K562 (cell line): Measurements from ENCODE around the gene TTLL10. TPM values are rescaled to one million over a fixed set of nuclear protein-coding genes. Genes with fewer than 3 reads are reported as not detected.

Experiments
- ARID4B ChIP-seq: sonication (generic); formaldehyde crosslinking; IDR thresholded peaks from 2 replicates; pipeline ENCODE4 v1.8.0; 2022; ENCODE audit warnings: mild to moderate bottlenecking, missing genetic modification reagents
- CHCHD3 ChIP-seq: fragments of 250-450 bp; sonication (Bioruptor Pico); IDR thresholded peaks from 2 replicates; pipeline ENCODE4 v2.1.2; 2022; ENCODE audit warnings: mild to moderate bottlenecking
- CTBP1 ChIP-seq: fragments of 450-650 bp; IDR thresholded peaks from 2 replicates; pipeline ENCODE4 v1.6.1; 2016; ENCODE audit warnings: borderline replicate concordance
- FOXP1 ChIP-seq: sonication (generic); formaldehyde crosslinking; IDR thresholded peaks from 2 replicates; pipeline ENCODE4 v1.8.0; 2022; ENCODE audit warnings: mild to moderate bottlenecking, missing genetic modification reagents
- HSF4 ChIP-seq: fragments of 250-450 bp; sonication (Bioruptor Pico); IDR thresholded peaks from 2 replicates; pipeline ENCODE4 v2.1.2; 2022; ENCODE audit warnings: mild to moderate bottlenecking, moderate library complexity, borderline replicate concordance
- LARP7 ChIP-seq: fragments of 450-650 bp; IDR thresholded peaks from 2 replicates; pipeline ENCODE4 v1.6.1; 2016
- MEF2A ChIP-seq: IDR thresholded peaks from 2 replicates; pipeline ENCODE4 v1.6.1; 2011; ENCODE audit warnings: low read depth, mild to moderate bottlenecking, low read length, moderate library complexity; ENCODE audit not compliant: control insufficient read depth
- SMARCB1 ChIP-seq: IDR thresholded peaks from 2 replicates; pipeline ENCODE4 v1.6.1; 2011; ENCODE audit warnings: improper control_type of control experiment, low read depth; ENCODE audit not compliant: insufficient read length
- TOE1 ChIP-seq, 2 experiments: fragments of 450-650 bp in 1 of 2; sonication (generic) in 1 of 2; formaldehyde crosslinking in 1 of 2; IDR thresholded peaks; 2 replicates each; pipeline versions ENCODE4 v1.7.1 to v1.8.0; 2016 to 2022; ENCODE audit warnings: borderline replicate concordance in 2 of 2, mild to moderate bottlenecking in 2 of 2, antibody characterized with exemption in 1 of 2, inconsistent platforms in 1 of 2, low read depth in 1 of 2, missing genetic modification reagents in 1 of 2, moderate library complexity in 1 of 2
- ZBTB34 ChIP-seq: fragments of 250-450 bp; sonication (Bioruptor Pico); IDR thresholded peaks from 2 replicates; pipeline ENCODE4 v1.8.0; 2021; ENCODE audit warnings: mild to moderate bottlenecking, moderate library complexity
- ZBTB43 ChIP-seq: sonication (generic); formaldehyde crosslinking; IDR thresholded peaks from 2 replicates; pipeline ENCODE4 v1.8.0; 2023; ENCODE audit warnings: mild to moderate bottlenecking, missing genetic modification reagents
- ZBTB8A ChIP-seq: fragments of 450-650 bp; IDR thresholded peaks from 2 replicates; pipeline ENCODE4 v1.6.1; 2018; ENCODE audit warnings: mild to moderate bottlenecking, moderate library complexity; ENCODE audit not compliant: partially characterized antibody
- ZFX ChIP-seq: sonication (generic); formaldehyde crosslinking; IDR thresholded peaks from 2 replicates; pipeline ENCODE4 v1.8.0; 2022; ENCODE audit warnings: mild to moderate bottlenecking, missing genetic modification reagents, moderate library complexity
- polyA plus RNA-seq, 8 experiments: library from polyadenylated mRNA; depleted of rRNA in 4 of 8; stranded (reverse) in 5 of 8; unstranded in 3 of 8; fragments of >200 nt; fragmentation: Nextera tagmentation in 2 of 8; fragmentation: Illumina TruSeq in 1 of 8; extraction: Ambion mirVana in 2 of 8; extraction: Trizol in 1 of 8; gene quantifications; 2 replicates each; pipeline versions ENCODE4 v1.2.1 to v1.2.3, GENCODE V29; 2011 to 2014; ENCODE audit warnings: inconsistent platforms in 1 of 8, missing spikeins in 1 of 8
- total RNA-seq, 7 experiments: library from RNA; depleted of rRNA in 6 of 7; stranded (reverse); fragments of >200 nt in 6 of 7; fragmentation: Illumina TruSeq in 2 of 7; extraction: Trizol in 2 of 7; gene quantifications; 2 replicates each; pipeline versions ENCODE4 v1.2.1 to v1.2.3, GENCODE V29; 2011 to 2021; ENCODE audit warnings: low replicate concordance in 1 of 7
- TF ChIP-seq, protein P1 (sequence below): fragments of 450-650 bp; IDR thresholded peaks from 2 replicates; pipeline ENCODE4 v1.6.1; 2016; ENCODE audit warnings: mild to moderate bottlenecking

TTLL10 gene
- total and polyA plus RNA-seq, 9 of the 15 experiments (the other 6 are each of a cell fraction or from before 2014, with no cell fraction given): not detected

DNA sequence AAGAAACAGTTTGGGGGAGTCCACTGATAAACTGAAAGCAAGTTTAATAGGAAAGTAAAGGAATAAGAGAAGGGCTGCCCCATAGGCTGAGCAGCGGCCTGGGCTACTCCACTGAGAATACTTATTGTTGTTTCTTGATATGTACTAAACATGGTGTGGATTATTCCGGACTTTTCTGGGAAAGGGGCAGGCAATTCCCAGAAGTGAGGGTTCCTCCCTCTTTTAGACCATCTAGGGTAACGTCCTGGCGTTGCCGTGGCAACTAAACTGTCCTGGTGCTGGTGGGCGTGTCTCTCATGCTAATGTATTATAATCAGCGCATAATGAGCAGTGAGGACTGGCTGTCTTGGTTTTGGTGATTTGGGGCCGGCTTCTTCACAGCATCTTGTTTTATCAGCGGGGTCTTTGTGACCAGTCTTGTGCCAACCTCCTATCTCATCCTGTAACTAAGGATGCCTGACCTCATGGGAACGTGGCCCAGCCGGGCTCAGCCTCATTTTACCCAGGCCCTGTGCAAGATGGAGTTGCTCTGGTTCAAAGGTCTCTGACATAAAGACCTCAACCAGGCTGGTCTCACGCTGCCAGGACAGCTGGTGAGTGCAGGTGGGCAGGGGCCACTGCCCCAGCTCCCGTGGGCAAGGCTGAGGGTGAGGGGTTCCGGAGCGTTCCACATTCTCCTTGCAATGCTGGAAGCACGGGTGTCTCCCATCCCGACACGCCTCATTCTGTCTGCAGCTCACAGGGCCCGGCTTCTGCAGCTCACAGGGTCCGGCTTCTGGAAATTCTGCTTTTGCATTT is 38.1 kb upstream of the TTLL10 start (continued):
- TF ChIP-seq ZBTB34 (CRISPR knock-in tag): no peak
- TF ChIP-seq, protein P1, sequence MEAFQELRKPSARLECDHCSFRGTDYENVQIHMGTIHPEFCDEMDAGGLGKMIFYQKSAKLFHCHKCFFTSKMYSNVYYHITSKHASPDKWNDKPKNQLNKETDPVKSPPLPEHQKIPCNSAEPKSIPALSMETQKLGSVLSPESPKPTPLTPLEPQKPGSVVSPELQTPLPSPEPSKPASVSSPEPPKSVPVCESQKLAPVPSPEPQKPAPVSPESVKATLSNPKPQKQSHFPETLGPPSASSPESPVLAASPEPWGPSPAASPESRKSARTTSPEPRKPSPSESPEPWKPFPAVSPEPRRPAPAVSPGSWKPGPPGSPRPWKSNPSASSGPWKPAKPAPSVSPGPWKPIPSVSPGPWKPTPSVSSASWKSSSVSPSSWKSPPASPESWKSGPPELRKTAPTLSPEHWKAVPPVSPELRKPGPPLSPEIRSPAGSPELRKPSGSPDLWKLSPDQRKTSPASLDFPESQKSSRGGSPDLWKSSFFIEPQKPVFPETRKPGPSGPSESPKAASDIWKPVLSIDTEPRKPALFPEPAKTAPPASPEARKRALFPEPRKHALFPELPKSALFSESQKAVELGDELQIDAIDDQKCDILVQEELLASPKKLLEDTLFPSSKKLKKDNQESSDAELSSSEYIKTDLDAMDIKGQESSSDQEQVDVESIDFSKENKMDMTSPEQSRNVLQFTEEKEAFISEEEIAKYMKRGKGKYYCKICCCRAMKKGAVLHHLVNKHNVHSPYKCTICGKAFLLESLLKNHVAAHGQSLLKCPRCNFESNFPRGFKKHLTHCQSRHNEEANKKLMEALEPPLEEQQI: no peak
- no peak for TF ChIP-seq ZBTB8A
- TF ChIP-seq LARP7: no peak
- no peak for TF ChIP-seq HSF4 (CRISPR knock-in tag)
- TF ChIP-seq MEF2A: no peak
- no peak for TF ChIP-seq ZBTB43
- no peak for TF ChIP-seq CHCHD3
- no peak for TF ChIP-seq ARID4B (CRISPR knock-in tag)
- TF ChIP-seq CTBP1: no peak
- no peak for TF ChIP-seq TOE1 (IDR thresholded peaks at IDR 0.05; ENCODE audit: borderline replicate concordance)
- TF ChIP-seq TOE1 (CRISPR knock-in tag; IDR thresholded peaks at IDR 0.05; ENCODE audit: borderline replicate concordance, low read depth): no peak
- TF ChIP-seq FOXP1 (CRISPR knock-in tag): no peak
- TF ChIP-seq SMARCB1: no peak
- 0 out of 2 replicates have a peak, but pooled peaks have one; percentile 31 for TF ChIP-seq ZFX (CRISPR knock-in tag)
